Measurements from ENCODE around the gene TCL1B.

GRCh38 chr14:95698287-95698686 lies 12.1 kb downstream of the TCL1B start:
- TF ChIP-seq EZH2 (IDR thresholded peaks at IDR 0.05; ENCODE audit: insufficient read depth, poor library complexity, severe bottlenecking) (no peak), EZH2phosphoT487 (IDR thresholded peaks at IDR 0.05; ENCODE audit: insufficient read depth, low read depth) (no peak)
